ENCODE measurements around the gene BABAM1.
"Not testable (repeated sequence)": the region's sequence is repeated elsewhere in the genome, so short reads cannot be mapped to it uniquely, and the experiment has no call there.

Gene BABAM1

DNA sequence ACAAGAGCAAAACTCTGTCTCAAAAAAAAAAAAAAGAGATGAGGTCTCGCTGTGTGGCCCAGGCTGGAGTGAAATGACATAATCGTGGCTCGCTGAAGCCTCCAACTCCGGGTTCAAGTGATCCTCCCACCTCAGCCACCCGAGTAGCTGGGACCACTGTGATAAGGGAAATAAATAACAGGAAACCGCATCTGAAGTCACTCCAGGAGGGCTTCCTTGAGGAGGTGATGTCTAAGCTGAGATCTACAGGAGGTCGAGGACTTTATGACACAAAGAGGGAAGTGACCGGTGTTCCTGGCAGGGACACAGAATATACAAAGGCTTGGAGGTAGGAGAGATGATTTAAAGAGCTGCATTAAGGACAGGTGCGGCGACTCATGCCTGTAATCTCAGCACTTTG, 12.6 kb upstream of the BABAM1 start:
- H3K9me3 Mint-ChIP-seq: no peaks in the 10 kb centered on the region
- DNase-seq: no peak
- no peaks in the 10 kb centered on the region for H3K27me3 Mint-ChIP-seq
- H3K36me3 Mint-ChIP-seq (ENCODE audit: low read depth): no peaks in the 10 kb centered on the region
- H3K4me3 Mint-ChIP-seq: no peak overlapping the region
- no peaks in the 10 kb centered on the region for H3K4me1 Mint-ChIP-seq (ENCODE audit: low read depth)
- no peak overlapping the region for H3K27ac Mint-ChIP-seq

DNA sequence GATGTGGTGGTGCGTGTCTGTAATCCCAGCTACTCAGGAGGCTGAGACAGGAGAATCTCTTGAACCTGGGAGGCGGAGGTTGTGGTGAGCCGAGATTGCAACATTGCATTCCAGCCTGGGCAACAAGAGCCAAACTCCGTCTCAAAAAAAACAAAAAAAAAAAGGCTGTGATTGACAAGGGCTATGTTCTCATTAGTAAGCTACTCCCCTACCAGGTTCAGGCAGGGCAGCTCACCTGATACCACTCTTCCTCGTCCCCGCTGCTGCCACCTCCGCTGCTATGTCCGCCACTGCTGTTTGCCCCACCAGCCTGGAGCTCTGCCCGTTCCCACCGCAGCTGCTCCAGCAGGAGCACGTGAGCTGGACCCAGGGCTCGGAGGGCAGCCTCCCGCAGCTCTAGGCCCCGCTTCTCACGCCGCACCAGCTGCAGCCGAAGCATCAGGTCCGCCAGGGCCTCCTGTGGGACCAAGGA, 12.1 kb upstream of the BABAM1 start:
- no peaks in the 10 kb centered on the region for H3K4me1 Mint-ChIP-seq (ENCODE audit: low read depth)
- H3K36me3 Mint-ChIP-seq (ENCODE audit: low read depth): no peaks in the 10 kb centered on the region
- no peaks in the 10 kb centered on the region for H3K9me3 Mint-ChIP-seq
- no peak overlapping the region for H3K27ac Mint-ChIP-seq
- no peak for DNase-seq
- no peaks in the 10 kb centered on the region for H3K27me3 Mint-ChIP-seq
- no peak overlapping the region for H3K4me3 Mint-ChIP-seq

GRCh38 chr19:17256130-17256529, 11.1 kb upstream of the BABAM1 start:
- Mint-ChIP-seq H3K4me1 (ENCODE audit: low read depth) (peaks cover 6% of the 10 kb centered on the region), H3K4me3 (no peak overlapping the region), H3K27ac (no peak overlapping the region), H3K27me3 (no peaks in the 10 kb centered on the region), H3K9me3 (no peaks in the 10 kb centered on the region), H3K36me3 (ENCODE audit: low read depth) (no peaks in the 10 kb centered on the region)
- DNase-seq: no peak

DNA sequence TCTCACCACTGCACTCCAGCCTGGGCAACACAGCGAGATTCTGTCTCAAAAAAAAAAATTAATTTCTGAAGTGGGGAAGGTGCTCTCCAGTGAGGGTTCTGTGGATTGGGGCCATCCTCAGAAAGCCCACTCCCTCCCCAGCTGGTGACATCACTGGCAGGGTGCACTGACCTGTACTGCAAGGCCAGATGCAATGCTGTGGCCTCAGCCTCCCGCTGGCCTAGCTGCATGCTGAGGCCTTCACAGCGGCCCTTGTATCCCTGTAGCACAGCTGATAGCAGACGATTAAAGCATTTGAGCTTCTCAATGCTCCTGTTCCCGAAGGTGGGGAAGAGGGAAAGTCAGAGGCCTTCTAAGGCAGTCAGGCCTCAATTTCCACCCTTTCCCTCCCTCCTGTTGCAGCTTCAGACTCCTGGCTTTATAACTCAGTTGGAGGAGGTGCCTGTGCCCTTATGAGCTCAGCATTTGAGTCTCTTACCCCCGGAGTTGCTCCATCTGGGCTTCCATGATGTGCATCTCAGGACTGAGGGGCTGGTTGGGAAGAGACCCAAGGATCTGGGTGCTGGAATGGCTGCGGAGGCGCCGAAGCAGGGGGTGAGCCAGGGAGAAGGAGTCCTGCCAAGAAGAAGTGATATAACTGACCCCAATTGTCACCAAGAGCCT, 8.0 kb upstream of the BABAM1 start:
- Mint-ChIP-seq H3K27me3 (no peaks in the 10 kb centered on the region), H3K27ac (no peak overlapping the region), H3K9me3 (no peaks in the 10 kb centered on the region), H3K4me1 (ENCODE audit: low read depth) (peaks cover 6% of the 10 kb centered on the region), H3K36me3 (ENCODE audit: low read depth) (no peaks in the 10 kb centered on the region), H3K4me3 (no peak overlapping the region)
- no peak for DNase-seq

- H3K27me3 Mint-ChIP-seq: no peaks in the 10 kb centered on the region
- no peak overlapping the region for H3K4me3 Mint-ChIP-seq
- H3K27ac Mint-ChIP-seq: no peak overlapping the region
- H3K9me3 Mint-ChIP-seq: no peaks in the 10 kb centered on the region
- H3K36me3 Mint-ChIP-seq (ENCODE audit: low read depth): no peaks in the 10 kb centered on the region
- H3K4me1 Mint-ChIP-seq (ENCODE audit: low read depth): peaks cover 9% of the 10 kb centered on the region
- DNase-seq: no peak
Measured at GRCh38 chr19:17259934-17260333, 7.3 kb upstream of the BABAM1 start.

DNA sequence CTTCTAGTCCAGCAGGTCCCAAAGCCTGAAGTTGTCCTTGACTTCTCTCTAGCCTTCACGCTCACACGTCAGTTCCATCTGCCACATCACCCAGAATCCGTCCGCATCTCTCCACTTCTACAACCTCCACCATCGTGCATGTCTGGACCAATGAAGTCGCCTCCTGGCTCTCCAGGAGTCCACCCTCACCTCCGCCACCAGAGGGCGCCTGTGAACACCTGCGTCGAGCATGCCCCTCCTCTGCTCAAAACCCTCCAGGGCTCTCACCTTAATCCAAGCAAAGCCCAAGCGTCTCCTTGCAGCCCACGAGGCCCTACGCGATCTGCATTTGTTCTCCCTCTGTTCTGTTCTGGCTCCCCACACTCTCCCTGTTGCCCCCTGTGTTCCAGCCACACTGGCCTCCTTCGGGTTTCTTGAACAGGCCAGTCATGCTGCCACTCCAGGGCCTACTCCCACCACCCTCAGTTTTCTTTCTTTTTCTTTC, 6.4 kb upstream of the BABAM1 start:
- peak; percentile 93 for DNase-seq
- Mint-ChIP-seq H3K36me3 (ENCODE audit: low read depth) (no peaks in the 10 kb centered on the region), H3K4me1 (ENCODE audit: low read depth) (peaks cover 9% of the 10 kb centered on the region), H3K9me3 (no peaks in the 10 kb centered on the region), H3K27ac (no peak overlapping the region), H3K4me3 (no peak overlapping the region), H3K27me3 (no peaks in the 10 kb centered on the region)

DNA sequence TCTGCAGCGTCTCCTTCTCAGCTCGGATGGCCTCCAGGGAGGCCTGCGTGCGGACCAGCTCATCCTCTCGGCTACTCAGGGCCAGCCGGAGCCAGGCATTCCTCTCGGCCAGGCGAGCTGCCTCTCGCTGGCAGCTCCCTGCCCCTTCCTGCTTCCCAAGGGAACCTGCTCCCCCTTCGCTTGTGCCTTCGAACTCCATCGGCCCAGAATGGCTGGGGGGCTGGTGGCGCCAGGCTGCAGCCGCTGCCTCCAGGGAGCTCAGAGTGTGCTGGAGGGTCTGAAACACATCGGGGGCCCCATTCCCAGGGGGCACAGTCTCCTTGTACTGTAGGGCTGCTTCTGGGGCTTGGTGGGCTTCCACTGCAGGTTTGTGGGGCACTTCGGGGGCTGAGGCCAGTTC, 4.7 kb upstream of the BABAM1 start:
- Mint-ChIP-seq H3K27me3 (no peaks in the 10 kb centered on the region), H3K4me3 (no peak overlapping the region), H3K27ac (no peak overlapping the region), H3K9me3 (no peaks in the 10 kb centered on the region), H3K36me3 (ENCODE audit: low read depth) (peaks cover 3% of the 10 kb centered on the region), H3K4me1 (ENCODE audit: low read depth) (peaks cover 17% of the 10 kb centered on the region)
- no peak for DNase-seq

DNA sequence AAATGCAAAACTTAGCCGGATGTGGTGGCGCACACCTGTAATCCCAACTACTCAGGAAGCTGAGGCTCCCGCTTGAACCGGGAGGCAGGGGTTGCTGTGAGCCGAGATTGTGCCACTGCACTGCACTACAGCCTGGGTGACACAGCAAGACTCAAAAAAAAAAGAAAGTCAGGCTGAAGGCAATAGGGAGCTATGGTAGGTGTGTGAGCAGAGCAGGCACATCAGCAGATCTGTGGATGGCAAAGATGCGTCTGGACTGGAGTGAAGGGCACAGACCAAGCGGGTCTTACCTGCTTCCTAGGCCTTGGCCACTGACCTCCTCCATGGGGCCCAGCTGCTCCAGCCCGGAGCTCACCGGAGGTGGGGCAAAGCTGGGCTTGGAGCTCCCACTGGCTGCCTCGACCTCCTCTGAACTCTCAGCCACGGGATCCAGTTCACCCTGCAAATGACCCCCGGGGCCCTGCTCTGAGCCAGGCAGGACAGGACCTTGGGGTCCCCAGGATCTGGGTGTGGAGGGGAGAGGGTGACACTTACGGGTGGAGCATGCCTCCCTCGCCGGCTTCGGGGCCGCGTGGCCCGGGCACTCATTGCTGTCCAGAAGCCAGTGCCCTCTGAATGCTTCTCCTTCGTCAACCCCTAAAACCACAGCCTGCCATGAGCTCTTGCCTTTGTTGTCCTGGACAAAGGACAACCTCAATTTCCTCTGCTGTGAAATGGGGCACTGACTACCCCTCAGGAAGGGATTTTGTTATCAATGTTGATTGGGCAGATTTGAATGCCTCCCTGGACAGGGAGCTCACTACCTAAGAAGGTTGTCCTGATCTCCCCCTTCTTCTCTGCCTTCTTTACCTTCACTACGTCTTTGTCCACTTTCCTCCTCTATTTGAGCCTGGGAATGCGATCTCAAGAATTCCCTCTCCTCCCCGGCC, 3.3 kb upstream of the BABAM1 start:
- H3K36me3 Mint-ChIP-seq (ENCODE audit: low read depth): peaks cover 15% of the 10 kb centered on the region
- no peak for DNase-seq
- no peak overlapping the region for H3K4me3 Mint-ChIP-seq
- no peaks in the 10 kb centered on the region for H3K9me3 Mint-ChIP-seq
- no peaks in the 10 kb centered on the region for H3K27me3 Mint-ChIP-seq
- peak overlapping the region; percentile 44 for H3K27ac Mint-ChIP-seq
- peaks cover 25% of the 10 kb centered on the region for H3K4me1 Mint-ChIP-seq (ENCODE audit: low read depth)

DNA sequence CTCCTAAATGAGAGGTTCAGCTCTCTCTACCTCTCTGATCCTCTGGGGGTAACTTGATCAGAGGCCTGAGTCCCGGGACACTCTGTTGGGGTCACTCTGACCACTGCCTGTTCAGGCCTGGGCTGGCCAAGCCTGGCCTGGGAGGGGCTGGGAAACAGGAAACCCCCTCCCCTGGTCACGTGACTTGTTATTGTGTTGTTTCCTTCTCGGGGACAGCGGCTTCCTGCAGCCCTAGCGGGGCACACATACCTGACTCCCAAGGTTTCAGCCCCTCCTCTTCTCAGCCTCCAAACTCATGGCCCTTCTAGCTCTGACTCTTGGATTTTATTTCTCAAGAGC, 2.6 kb upstream of the BABAM1 start, which contains the start of gene USHBP1:
TSS of gene USHBP1 (minus strand) at position 105 of the 339 bp plus-strand sequence. CDS start 446 bp downstream, outside the sequence.
- Mint-ChIP-seq H3K27ac (peak within 1 kb of the TSS; percentile 44), H3K27me3 (no peaks in the 10 kb centered on the region), H3K4me1 (ENCODE audit: low read depth) (peaks cover 26% of the 10 kb centered on the region), H3K36me3 (ENCODE audit: low read depth) (peaks cover 20% of the 10 kb centered on the region), H3K9me3 (no peaks in the 10 kb centered on the region), H3K4me3 (no peak within 1 kb of the TSS)
- DNase-seq: no peak

DNA sequence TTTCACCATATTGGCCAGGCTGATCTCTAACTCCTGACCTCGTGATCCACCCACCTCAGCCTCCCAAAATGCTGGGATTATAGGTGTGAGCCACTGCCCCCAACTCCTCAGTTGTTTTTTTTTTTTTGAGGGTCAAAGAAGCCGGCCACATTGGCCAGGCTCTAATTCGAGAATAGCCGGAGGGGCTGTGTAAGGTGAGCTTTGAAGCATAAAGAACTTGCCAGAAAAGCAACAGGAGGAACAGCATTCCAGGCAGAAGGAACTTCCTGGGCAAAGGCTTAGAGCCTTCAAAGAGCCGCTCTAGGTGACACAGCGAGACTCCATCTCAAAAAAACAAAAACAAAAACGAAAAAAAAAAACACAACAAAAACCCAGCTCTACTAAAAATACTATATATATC, 1.2 kb upstream of the BABAM1 start:
- H3K27me3 Mint-ChIP-seq: no peaks in the 10 kb centered on the region
- H3K4me1 Mint-ChIP-seq (ENCODE audit: low read depth): peaks cover 22% of the 10 kb centered on the region
- DNase-seq: no peak
- no peak overlapping the region for H3K4me3 Mint-ChIP-seq
- H3K36me3 Mint-ChIP-seq (ENCODE audit: low read depth): peaks cover 30% of the 10 kb centered on the region
- no peaks in the 10 kb centered on the region for H3K9me3 Mint-ChIP-seq
- no peak overlapping the region for H3K27ac Mint-ChIP-seq

DNA sequence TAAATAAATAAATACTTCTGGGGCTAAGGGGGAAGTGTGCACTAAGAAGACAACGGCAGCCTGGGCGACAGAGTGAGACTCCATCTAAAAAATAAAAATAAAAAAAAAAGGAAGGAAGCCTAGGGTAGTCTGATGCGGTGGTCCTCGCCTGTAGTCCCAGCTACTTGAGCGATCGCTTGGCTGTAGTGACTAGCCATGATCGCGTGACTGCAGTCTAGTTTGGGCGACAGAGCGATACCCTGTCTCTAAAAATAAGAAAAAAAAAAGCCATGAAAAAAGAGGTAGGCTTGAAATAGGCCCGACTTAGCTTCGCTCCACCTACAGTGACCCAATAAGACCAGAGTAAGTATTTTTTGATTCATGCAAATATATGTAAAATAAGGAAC, 661 bp upstream of the BABAM1 start:
- no peak for DNase-seq

DNA sequence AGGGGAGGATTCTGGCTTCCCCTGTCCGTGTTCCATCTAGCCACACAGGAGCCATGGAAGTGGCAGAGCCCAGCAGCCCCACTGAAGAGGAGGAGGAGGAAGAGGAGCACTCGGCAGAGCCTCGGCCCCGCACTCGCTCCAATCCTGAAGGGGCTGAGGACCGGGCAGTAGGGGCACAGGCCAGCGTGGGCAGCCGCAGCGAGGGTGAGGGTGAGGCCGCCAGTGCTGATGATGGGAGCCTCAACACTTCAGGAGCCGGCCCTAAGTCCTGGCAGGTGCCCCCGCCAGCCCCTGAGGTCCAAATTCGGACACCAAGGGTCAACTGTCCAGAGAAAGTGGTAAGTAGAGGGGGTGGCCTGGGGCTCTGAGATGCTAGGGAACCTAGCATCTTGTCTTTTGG, 1.5 kb downstream of the BABAM1 start:
- peaks cover 48% of the 10 kb centered on the region for H3K36me3 Mint-ChIP-seq (ENCODE audit: low read depth)
- H3K4me3 Mint-ChIP-seq: peak overlapping the region; percentile 94
- no peaks in the 10 kb centered on the region for H3K9me3 Mint-ChIP-seq

More for the DNA sequence above, 661 bp upstream of the BABAM1 start:
- Mint-ChIP-seq H3K36me3 (ENCODE audit: low read depth) (peaks cover 36% of the 10 kb centered on the region), H3K27me3 (no peaks in the 10 kb centered on the region), H3K4me3 (peak overlapping the region; percentile 94), H3K27ac (peak overlapping the region; percentile 91), H3K4me1 (ENCODE audit: low read depth) (peaks cover 22% of the 10 kb centered on the region), H3K9me3 (no peaks in the 10 kb centered on the region)

DNA sequence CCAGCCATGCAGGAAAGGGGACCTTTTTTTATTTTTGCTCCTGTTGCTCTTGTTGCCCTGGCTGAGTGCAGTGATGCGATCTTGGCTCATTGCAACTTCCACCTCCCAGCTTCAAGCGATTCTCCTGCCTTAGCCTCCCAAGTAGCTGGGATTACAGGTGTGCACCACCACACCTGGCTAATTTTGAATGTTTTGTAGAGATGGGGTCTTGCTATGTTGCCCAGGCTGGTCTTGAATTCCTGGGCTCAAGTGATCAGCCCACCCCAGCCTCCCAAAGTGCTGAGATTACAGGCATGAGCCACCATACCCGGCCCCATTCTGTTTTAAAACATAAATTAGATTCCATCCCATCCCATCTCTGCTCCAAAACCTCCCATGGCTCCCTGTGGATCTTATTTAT, 7.6 kb downstream of the BABAM1 start:
- not testable (repeated sequence) for H3K9me3 Mint-ChIP-seq; H3K27ac Mint-ChIP-seq; H3K4me1 Mint-ChIP-seq (ENCODE audit: low read depth); H3K27me3 Mint-ChIP-seq; H3K4me3 Mint-ChIP-seq; DNase-seq
- peaks cover 71% of the 10 kb centered on the region for H3K36me3 Mint-ChIP-seq (ENCODE audit: low read depth)

More for the DNA sequence above, 1.5 kb downstream of the BABAM1 start:
- no peak overlapping the region for H3K27ac Mint-ChIP-seq
- H3K27me3 Mint-ChIP-seq: no peaks in the 10 kb centered on the region
- no peak for DNase-seq
- H3K4me1 Mint-ChIP-seq (ENCODE audit: low read depth): peaks cover 22% of the 10 kb centered on the region

- no peak overlapping the region for H3K27ac Mint-ChIP-seq
Measured at GRCh38 chr19:17275441-17276175, 8.4 kb downstream of the BABAM1 start.

More at GRCh38 chr19:17275441-17276175, 8.4 kb downstream of the BABAM1 start:
- Mint-ChIP-seq H3K9me3 (no peaks in the 10 kb centered on the region), H3K27me3 (no peaks in the 10 kb centered on the region), H3K4me1 (ENCODE audit: low read depth) (no peaks in the 10 kb centered on the region), H3K36me3 (ENCODE audit: low read depth) (peaks cover 65% of the 10 kb centered on the region), H3K4me3 (no peak overlapping the region)
- no peak for DNase-seq
